Adrenal gland (tissue), 5 donors: Measurements from ENCODE around the gene RIPPLY1.

Experiments
- POLR2A ChIP-seq, 2 donors: fragments of 450-650 bp; IDR thresholded peaks; one replicate each; pipeline ENCODE4 v1.6.1; 2017; ENCODE audit warnings: antibody characterized with exemption in 2 of 2, mild to moderate bottlenecking in 2 of 2, moderate library complexity in 1 of 2
- TF ChIP-seq, protein P1 (sequence below), 6 experiments: fragments of 450-650 bp in 4 of 6; fragments of 200-600 bp in 2 of 6; sonication (generic) in 1 of 6; IDR thresholded peaks; 1 replicate in 5 of 6; 2 replicates in 1 of 6; pipeline versions ENCODE4 v1.5.1 to v1.8.0; 2016 to 2021; ENCODE audit warnings: antibody characterized with exemption in 6 of 6, mild to moderate bottlenecking in 2 of 6, moderate library complexity in 1 of 6
- donor health status: DM: no; HTN: no; CAD: no.

DNA sequence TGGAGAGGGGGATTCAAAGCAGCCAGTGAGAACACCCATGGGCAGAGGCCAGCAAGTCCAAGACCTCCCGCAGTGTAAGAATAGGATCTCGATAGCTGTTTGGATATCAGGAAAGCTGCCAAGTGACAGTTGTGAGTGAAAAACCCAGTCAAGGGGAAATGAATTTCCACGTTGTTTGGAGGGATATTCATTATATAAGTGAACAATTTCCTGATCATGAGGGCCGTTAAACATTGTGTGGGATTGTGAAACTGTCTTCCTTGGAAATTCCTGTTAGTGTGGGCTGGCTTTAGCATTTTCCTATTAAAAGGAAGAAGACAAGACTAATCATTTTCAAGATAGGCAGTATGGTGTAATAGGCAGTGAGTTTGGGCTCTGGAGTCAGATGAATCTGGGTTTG lies 32.0 kb upstream of the RIPPLY1 start:
- no peak for TF ChIP-seq POLR2A (IDR thresholded peaks at IDR 0.05)
- TF ChIP-seq, protein P1, sequence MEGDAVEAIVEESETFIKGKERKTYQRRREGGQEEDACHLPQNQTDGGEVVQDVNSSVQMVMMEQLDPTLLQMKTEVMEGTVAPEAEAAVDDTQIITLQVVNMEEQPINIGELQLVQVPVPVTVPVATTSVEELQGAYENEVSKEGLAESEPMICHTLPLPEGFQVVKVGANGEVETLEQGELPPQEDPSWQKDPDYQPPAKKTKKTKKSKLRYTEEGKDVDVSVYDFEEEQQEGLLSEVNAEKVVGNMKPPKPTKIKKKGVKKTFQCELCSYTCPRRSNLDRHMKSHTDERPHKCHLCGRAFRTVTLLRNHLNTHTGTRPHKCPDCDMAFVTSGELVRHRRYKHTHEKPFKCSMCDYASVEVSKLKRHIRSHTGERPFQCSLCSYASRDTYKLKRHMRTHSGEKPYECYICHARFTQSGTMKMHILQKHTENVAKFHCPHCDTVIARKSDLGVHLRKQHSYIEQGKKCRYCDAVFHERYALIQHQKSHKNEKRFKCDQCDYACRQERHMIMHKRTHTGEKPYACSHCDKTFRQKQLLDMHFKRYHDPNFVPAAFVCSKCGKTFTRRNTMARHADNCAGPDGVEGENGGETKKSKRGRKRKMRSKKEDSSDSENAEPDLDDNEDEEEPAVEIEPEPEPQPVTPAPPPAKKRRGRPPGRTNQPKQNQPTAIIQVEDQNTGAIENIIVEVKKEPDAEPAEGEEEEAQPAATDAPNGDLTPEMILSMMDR (IDR thresholded peaks at IDR 0.05) = no peak
